Vagina (tissue), 2 donors: ENCODE results near the gene MAD1L1.

Experiments used
- POLR2A ChIP-seq, 2 donors: fragments of 450-650 bp; IDR thresholded peaks; one replicate each; pipeline ENCODE4 v1.6.1; 2017; ENCODE audit warnings: antibody characterized with exemption in 2 of 2, mild to moderate bottlenecking in 2 of 2, moderate library complexity in 2 of 2
- POLR2AphosphoS5 ChIP-seq, 2 donors: sonication (generic); formaldehyde crosslinking; IDR thresholded peaks; one replicate each; pipeline ENCODE4 v1.9.0; 2017; ENCODE audit warnings: antibody characterized with exemption in 2 of 2, mild to moderate bottlenecking in 2 of 2, low read depth in 1 of 2; ENCODE audit not compliant: insufficient read depth in 1 of 2
- TF ChIP-seq, protein P1 (sequence below), 3 experiments: fragments of 450-650 bp in 2 of 3; fragments of 200-600 bp in 1 of 3; sonication (generic) in 1 of 3; IDR thresholded peaks; one replicate each; pipeline ENCODE4 v1.5.1; 2017 to 2019; ENCODE audit warnings: antibody characterized with exemption in 3 of 3, mild to moderate bottlenecking in 2 of 3, moderate library complexity in 2 of 3

DNA sequence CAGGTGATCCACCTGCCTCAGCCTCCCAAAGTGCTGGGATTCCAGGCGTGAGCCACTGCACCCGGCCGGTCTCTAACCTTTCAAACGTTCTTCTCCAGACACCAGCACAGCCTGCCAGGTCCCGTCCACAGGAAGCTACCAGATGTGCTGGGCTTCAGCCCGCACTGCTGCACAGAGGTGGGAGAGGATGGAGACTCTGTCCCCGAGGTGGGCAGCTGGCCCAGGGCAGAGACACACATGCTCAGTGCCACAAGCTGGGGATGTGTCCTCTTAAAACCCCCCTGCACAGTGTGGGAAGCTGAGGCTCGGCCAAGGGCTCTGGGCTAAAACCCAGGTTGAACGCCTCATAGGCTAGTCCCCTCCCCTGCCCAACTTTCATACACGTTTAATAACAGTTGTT, 18.6 kb upstream of the MAD1L1 start:
- TF ChIP-seq, protein P1, sequence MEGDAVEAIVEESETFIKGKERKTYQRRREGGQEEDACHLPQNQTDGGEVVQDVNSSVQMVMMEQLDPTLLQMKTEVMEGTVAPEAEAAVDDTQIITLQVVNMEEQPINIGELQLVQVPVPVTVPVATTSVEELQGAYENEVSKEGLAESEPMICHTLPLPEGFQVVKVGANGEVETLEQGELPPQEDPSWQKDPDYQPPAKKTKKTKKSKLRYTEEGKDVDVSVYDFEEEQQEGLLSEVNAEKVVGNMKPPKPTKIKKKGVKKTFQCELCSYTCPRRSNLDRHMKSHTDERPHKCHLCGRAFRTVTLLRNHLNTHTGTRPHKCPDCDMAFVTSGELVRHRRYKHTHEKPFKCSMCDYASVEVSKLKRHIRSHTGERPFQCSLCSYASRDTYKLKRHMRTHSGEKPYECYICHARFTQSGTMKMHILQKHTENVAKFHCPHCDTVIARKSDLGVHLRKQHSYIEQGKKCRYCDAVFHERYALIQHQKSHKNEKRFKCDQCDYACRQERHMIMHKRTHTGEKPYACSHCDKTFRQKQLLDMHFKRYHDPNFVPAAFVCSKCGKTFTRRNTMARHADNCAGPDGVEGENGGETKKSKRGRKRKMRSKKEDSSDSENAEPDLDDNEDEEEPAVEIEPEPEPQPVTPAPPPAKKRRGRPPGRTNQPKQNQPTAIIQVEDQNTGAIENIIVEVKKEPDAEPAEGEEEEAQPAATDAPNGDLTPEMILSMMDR (IDR thresholded peaks at IDR 0.05) = no peak
- TF ChIP-seq POLR2A (IDR thresholded peaks at IDR 0.05) (no peak), POLR2AphosphoS5 (IDR thresholded peaks at IDR 0.05; ENCODE audit: insufficient read depth in 1 of 2, low read depth in 1 of 2) (no peak)
